T-helper 2 cell treated with Interferon-gamma antibody and Interleukin-4, amounts not matched to agents 5 μg/mL and 100 μg/mL, for 36 hours (primary cell): ENCODE data around the gene EIPR1.

Experiments
- DNase-seq: peaks from one replicate; pipeline ENCODE4 v3.0.0; 2021; ENCODE audit warnings: low spot score
- H3K27ac Mint-ChIP-seq: one replicate; pipeline ENCODE4 v1.8.0; 2021; ENCODE audit warnings: mild to moderate bottlenecking, mixed read lengths
- H3K27me3 Mint-ChIP-seq: one replicate; pipeline ENCODE4 v1.8.0; 2021; ENCODE audit warnings: low read depth, mixed read lengths
- H3K36me3 Mint-ChIP-seq: one replicate; pipeline ENCODE4 v1.8.0; 2021; ENCODE audit warnings: low read depth, mixed read lengths
- H3K4me1 Mint-ChIP-seq: one replicate; pipeline ENCODE4 v1.8.0; 2021; ENCODE audit warnings: low read depth, mixed read lengths
- H3K4me3 Mint-ChIP-seq: one replicate; pipeline ENCODE4 v1.8.0; 2022; ENCODE audit warnings: mild to moderate bottlenecking, moderate library complexity, mixed read lengths
- H3K9me3 Mint-ChIP-seq: one replicate; pipeline ENCODE4 v1.8.0; 2021; ENCODE audit warnings: mixed read lengths

EIPR1 gene

DNA sequence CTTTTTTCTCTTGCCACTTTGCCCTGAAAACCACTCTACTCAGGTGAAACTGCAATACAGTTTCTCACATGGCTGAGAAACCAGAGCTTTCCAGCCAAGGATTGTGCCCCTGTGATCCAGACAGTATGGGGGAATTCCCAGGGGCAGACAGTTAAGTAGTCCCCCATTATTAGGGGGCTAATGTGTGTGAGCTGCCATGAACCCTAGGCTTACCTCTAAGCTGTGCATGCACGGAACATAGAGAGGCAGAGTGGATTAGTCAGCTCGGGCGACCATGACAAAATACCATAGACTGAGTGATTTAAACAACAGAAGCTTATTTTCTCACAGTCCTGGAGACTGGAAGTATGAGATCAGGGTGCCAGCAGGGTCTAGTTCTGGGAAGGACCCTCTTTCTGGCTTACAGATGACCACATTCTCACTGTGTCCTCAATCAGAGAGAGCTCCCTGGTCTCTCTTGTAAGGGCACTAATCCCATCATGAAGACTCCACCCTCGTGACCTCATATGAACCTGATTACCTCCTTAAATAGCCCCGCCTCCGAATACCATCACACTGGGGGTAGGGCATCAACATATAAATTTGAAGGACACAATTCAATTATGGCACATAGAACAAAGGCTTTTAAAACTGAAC lies 215.1 kb downstream of the EIPR1 start:
- peaks cover 25% of the 10 kb centered on the region for H3K9me3 Mint-ChIP-seq
- no peak overlapping the region for H3K27ac Mint-ChIP-seq
- peaks cover 28% of the 10 kb centered on the region for H3K36me3 Mint-ChIP-seq
- H3K4me1 Mint-ChIP-seq: no peaks in the 10 kb centered on the region
- H3K27me3 Mint-ChIP-seq: no peaks in the 10 kb centered on the region
- no peak for DNase-seq
- H3K4me3 Mint-ChIP-seq: no peak overlapping the region

DNA sequence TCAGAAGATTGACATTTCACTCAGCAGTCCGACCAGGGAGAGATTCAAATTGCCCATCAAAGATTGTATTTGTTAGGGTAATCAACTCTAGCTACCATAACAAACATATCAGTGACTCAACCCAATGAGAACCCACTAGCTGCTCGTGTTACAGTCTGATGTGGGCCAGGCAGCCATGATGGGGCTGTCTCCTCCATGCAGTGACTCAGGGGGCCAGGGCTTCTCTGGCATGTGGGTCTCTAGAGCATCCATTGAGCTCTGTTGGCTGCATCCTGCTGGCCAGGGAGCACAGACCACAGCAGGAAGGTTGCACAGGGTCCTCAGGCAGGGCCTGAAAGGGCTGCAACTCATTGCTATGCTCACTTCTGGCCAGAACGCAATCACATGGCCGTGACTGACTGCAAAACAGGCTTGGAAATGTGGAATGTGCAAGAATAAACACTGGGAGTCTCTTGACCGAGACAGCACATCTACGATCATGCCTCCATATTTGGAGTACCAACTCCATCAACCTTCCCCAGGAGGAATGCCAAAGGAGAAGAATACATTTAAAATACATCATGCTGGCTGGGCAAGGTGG lies 216.8 kb downstream of the EIPR1 start:
- Mint-ChIP-seq H3K9me3 (peaks cover 25% of the 10 kb centered on the region), H3K36me3 (peaks cover 24% of the 10 kb centered on the region), H3K4me3 (no peak overlapping the region), H3K4me1 (no peaks in the 10 kb centered on the region), H3K27me3 (no peaks in the 10 kb centered on the region), H3K27ac (no peak overlapping the region)
- DNase-seq: no peak

DNA sequence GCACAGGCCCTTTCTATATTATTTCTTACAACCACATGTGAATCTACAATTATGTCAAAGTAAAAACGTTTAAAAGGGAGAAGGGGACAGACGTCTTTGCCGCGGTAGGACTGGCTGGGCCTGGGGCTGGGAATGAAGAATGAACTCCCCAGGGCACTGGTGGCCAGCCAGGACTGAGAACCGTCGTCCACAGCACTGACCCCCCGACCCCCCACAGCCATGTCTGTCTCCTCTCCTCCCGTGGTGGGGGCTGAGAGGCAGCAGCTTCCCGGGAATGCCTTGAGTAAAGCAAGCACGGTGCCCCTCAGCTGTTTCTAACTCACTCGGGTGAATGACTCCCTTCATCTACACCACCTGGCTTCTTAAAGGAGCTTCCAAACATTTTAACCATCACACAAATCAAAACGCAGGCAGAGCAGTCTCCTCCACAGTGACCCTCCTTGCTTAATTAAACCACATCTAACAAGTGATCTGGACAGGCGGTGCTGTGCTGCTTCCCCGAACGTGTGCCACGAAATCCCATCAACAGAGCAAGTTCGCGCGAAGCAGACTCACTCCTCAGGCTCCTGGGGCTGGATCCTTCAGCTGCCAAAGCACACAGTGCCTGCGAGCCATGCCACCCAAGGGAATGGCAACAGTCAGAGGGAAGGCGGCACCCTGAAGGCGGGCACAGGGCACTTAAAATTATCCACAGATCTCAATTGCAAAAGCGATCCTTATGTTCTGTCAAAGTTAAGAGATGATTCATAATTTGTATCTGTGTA lies 217.7 kb downstream of the EIPR1 start:
- H3K27ac Mint-ChIP-seq: no peak overlapping the region
- peaks cover 20% of the 10 kb centered on the region for H3K36me3 Mint-ChIP-seq
- no peaks in the 10 kb centered on the region for H3K4me1 Mint-ChIP-seq
- H3K9me3 Mint-ChIP-seq: peaks cover 19% of the 10 kb centered on the region
- no peak for DNase-seq
- no peaks in the 10 kb centered on the region for H3K27me3 Mint-ChIP-seq
- H3K4me3 Mint-ChIP-seq: no peak overlapping the region

DNA sequence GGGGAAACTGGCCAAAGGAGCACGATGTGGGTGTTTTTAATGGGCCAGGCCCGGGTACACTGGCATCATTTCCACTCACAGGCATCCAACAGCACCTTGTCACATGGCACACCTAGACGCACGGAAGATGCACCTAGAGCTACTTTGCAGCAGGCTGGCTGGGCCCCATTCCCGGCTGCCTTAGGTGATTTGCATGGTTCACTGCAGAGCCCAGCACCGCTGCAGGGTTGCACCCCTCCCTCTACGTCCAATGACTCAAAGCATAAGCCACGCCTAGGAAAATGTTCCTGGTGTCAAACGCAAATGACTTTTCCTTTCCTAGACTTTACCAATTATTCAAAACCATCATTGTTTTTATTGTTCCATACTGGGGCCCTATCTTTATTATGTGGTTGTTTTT lies 222.9 kb downstream of the EIPR1 start:
- no peak for DNase-seq
- peaks cover 3% of the 10 kb centered on the region for H3K36me3 Mint-ChIP-seq
- H3K27me3 Mint-ChIP-seq: no peaks in the 10 kb centered on the region
- H3K27ac Mint-ChIP-seq: no peak overlapping the region
- H3K4me3 Mint-ChIP-seq: no peak overlapping the region
- H3K9me3 Mint-ChIP-seq: no peaks in the 10 kb centered on the region
- H3K4me1 Mint-ChIP-seq: no peaks in the 10 kb centered on the region

DNA sequence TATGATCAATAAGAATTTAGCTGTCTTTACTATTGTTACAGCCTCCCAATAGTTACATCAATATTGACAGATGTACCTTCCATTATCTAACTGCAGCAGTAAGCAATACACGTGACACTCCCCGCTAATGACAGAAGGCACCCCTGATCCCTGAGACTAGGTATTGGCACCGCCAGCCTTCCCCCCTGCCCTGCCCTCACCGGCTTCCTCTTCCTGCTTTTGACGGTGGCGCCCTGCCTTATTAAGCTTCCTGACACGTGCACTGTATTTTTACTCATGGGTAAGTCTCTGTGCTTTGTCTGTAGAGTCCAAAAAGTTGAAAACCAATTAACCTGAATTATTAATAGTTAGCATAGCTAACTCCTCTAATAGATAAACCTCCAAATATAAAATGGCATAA lies 223.5 kb downstream of the EIPR1 start:
- Mint-ChIP-seq H3K36me3 (peaks cover 3% of the 10 kb centered on the region), H3K9me3 (no peaks in the 10 kb centered on the region), H3K27me3 (no peaks in the 10 kb centered on the region)

DNA sequence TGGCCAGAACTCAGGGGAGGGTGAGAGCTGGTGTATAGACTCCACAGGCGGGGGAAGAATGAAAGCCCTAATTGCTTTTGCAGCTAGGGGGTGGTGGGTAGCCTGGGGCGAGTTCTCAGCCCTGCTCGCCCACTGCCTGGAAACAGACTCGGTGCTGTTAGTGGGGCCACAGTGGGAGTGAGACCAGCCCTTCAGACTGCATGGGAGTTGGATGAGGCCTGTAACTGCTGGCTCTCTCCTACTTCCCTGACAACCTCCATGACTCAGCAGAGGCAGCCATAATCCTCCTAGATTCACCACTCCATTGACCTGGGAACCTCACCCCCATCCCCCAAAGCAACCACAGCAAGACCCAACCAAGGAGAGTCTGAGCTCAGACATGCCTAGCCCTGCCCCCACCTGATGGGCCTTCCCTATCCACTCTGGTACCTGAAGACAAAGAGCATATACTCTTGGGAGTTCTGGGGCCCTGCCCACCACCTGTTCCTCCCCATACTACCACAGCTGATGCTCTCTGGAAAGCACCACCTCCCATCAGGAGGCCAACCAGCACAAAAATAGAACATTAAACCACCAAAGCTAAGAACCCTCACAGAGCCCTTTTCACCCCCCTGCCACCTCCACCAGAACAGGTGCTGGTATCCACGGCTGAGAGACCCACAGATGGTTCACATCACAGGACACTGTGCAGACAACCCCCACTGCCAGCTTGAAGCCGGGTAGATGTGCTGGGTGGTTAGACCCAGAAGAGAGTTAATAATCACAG lies 226.3 kb downstream of the EIPR1 start:
- Mint-ChIP-seq H3K4me1 (no peaks in the 10 kb centered on the region), H3K36me3 (peaks cover 3% of the 10 kb centered on the region), H3K27ac (no peak overlapping the region)

More for the DNA sequence above, 223.5 kb downstream of the EIPR1 start:
- no peaks in the 10 kb centered on the region for H3K4me1 Mint-ChIP-seq
- DNase-seq: no peak
- H3K4me3 Mint-ChIP-seq: no peak overlapping the region
- no peak overlapping the region for H3K27ac Mint-ChIP-seq

DNA sequence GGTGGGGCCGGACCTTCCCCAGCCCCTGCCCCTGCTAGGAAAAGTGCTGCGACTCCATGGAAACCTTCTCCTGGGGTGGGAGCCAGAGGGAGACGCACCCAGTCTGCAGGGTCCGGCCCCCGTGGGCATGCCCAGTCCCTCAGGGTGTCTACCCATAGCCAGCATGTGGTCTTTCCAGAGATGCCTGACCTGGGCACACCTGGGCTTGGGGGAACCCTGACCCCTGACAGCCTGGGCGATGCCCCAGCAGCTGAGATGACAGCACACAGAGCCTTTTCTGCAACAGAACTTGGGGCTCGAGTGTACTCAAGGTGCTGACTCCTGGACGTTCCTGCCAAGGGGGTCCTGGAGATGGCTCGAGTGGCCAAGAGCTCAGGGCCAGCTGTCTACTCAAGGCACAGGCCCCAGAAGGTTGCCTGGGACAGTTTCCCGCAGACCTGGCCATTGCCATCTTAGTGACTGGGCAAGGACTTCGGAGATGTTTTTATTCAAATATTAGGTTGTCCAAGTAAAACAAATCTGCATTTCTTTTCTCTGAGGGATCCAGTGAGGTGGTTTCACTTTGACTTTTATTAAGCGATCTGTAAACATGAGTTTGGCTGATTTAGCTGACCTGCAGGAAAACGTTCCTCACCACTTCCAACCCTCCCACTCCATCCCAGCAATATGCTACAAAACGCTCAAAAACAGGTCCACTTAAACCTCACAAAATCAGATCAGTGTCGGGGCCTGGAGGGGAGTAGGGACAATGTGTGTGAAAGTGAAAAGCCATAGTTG lies 228.0 kb downstream of the EIPR1 start:
- H3K4me3 Mint-ChIP-seq: no peak overlapping the region
- H3K27me3 Mint-ChIP-seq: no peaks in the 10 kb centered on the region
- no peaks in the 10 kb centered on the region for H3K4me1 Mint-ChIP-seq
- DNase-seq: no peak
- no peaks in the 10 kb centered on the region for H3K9me3 Mint-ChIP-seq
- H3K36me3 Mint-ChIP-seq: peaks cover 3% of the 10 kb centered on the region
- H3K27ac Mint-ChIP-seq: no peak overlapping the region

More for the DNA sequence above, 226.3 kb downstream of the EIPR1 start:
- no peak for DNase-seq
- Mint-ChIP-seq H3K4me3 (no peak overlapping the region), H3K27me3 (no peaks in the 10 kb centered on the region), H3K9me3 (no peaks in the 10 kb centered on the region)

DNA sequence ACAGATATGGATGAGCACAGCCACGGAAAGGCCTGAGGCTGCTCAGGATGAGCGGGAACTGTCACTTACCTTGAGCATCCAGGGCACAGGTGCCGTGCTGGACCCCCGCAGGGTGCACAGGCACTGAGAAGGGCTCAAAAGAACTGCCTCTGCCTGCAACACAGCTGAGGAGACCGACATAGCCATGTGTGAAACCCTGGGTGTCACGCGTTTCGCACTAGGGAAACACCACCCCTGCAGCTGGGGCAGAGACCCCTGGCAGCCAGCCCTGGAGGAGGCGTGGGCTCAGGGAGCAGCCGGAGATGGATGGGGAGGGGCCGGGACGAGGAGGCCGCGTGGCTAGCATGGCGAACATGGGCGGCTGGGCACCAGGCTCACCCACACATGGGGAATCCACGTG lies 228.9 kb downstream of the EIPR1 start:
- no peak overlapping the region for H3K4me3 Mint-ChIP-seq
- DNase-seq: no peak
- no peaks in the 10 kb centered on the region for H3K27me3 Mint-ChIP-seq
- no peak overlapping the region for H3K27ac Mint-ChIP-seq
- H3K9me3 Mint-ChIP-seq: no peaks in the 10 kb centered on the region
- H3K36me3 Mint-ChIP-seq: peaks cover 3% of the 10 kb centered on the region
- H3K4me1 Mint-ChIP-seq: no peaks in the 10 kb centered on the region

DNA sequence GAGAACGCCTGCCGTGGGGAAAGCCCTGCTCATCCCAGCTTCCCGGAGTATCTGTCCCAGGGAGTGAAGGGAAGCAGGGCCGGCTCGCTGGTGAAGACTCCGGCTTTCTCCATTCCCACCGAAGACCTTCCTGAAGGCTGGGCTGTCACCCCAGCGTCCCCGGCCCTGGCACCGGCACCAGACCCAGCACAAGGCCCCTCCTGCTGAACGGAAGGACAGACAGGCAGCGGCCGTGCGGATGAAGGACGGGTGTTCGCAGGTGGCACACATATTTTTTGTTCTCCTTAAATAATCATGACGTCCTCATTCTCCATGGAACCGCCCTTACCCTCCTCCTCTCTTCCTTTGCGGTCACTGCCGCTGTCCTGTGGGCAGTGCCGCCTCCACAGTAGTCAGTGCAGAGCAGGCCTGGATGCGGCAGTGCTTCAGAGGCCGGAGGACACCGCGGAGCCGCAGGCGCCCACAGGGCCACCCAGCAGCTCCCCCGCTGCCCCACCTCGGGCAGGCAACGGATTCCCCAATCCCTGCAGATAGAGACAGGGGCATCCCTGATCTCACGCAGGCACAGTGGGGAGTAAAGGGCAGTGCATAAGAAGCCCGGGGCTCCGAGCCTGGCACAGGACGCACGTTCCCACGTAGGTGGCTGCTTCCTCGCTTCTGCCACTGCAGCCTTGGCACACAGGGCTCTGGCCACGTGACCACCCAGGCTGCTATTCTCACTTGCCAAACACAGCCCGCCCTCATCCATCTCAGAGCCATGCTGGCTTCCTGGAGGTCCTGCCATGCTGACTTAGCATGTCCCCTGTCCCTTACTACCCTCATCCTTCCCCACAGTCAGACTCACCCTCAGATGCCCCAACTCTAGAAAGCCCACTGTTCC lies 229.7 kb downstream of the EIPR1 start:
- H3K4me3 Mint-ChIP-seq: no peak overlapping the region
- H3K36me3 Mint-ChIP-seq: peaks cover 3% of the 10 kb centered on the region
- no peak overlapping the region for H3K27ac Mint-ChIP-seq
- no peak for DNase-seq
- no peaks in the 10 kb centered on the region for H3K27me3 Mint-ChIP-seq
- H3K9me3 Mint-ChIP-seq: no peaks in the 10 kb centered on the region
- H3K4me1 Mint-ChIP-seq: no peaks in the 10 kb centered on the region

DNA sequence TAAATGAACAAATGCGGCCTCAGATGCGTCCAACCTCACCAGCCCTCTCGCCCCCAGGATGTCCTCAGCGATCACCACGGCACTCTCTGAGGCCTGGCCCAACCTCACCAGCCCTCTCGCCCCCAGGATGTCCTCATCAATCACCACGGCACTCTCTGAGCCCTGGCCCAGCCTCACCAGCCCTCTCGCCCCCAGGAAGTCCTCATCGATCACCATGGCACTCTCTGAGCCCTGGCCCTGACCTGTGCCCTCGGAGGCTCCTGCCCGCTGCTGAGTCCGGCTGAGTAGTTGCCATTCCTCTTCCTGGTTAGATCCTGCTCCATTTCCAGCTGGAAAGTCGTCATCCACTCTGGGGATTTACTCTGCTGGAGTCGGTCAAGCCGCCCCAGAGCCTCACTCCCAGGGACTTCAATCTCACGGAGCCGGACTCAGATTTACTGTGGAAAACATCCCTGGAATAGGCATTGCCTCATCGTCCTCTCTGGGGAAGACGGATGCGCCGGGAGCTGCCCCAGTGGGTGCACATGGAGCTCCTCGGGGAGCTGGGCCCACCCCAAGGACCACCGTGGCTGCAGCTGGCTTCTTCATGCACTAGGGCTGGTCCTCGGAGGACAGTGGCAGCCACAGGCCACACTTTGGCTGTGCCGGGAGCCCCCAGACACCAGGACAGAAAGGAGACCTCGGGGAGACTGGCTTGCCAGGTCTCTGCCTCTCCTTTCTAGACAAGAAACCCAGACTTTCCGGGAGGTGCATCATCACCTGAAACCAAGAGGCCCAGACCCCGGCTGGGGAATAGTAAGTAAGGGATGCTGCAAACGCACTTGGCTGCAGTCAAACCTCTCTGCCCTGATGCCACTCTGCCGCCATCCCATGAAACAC lies 230.6 kb downstream of the EIPR1 start:
- Mint-ChIP-seq H3K36me3 (no peaks in the 10 kb centered on the region), H3K4me3 (no peak overlapping the region), H3K27me3 (no peaks in the 10 kb centered on the region), H3K9me3 (no peaks in the 10 kb centered on the region), H3K27ac (no peak overlapping the region), H3K4me1 (no peaks in the 10 kb centered on the region)
- DNase-seq: no peak

DNA sequence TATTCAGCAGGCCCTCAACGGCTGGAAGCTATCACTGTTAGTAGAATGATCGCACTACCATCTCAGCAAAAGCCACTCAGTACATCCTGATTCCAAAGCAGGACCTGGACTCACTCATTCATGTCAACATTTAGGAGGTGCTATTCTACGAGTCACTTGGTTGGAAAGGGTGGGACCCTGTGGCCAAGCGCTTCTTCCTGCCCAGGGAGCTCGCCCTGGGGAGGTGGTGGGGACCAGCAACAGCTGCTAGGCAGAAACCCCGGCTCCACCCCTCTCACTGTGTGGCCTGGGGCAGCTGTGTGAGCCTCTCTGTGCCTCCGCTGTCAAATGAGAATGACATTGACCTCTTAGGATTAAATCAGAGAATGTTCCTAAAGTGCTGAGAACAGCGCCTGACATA lies 231.4 kb downstream of the EIPR1 start:
- H3K36me3 Mint-ChIP-seq: no peaks in the 10 kb centered on the region
- no peak overlapping the region for H3K4me3 Mint-ChIP-seq
- H3K9me3 Mint-ChIP-seq: no peaks in the 10 kb centered on the region
- no peak for DNase-seq
- no peak overlapping the region for H3K27ac Mint-ChIP-seq
- no peaks in the 10 kb centered on the region for H3K4me1 Mint-ChIP-seq
- H3K27me3 Mint-ChIP-seq: no peaks in the 10 kb centered on the region

DNA sequence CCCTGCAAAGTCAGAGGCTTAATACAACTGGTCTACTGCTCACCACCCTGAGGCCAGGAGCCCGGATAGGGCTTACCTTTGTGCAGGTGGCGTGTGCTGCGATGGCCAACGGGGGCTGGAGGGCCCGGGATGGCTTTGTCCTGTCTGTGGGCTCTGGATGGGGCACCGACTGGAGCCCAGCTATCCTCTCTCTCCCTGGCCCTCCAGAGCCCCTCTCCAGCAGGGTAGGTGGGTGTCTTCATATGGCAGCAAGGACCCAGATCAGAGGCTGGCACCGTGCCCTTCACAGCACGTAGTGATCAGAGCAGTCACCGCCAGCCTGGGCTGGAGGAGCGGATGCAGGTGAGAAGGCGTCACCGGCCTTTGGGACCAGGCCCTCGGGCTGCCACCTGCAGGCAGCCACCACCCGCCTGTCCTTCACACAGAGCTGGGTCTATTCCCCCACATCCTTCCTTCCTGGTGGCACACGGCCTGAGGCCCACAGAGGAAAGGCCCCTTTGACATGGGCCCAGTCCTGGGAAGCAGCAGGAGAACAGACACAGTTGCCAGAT lies 232.1 kb downstream of the EIPR1 start:
- no peaks in the 10 kb centered on the region for H3K9me3 Mint-ChIP-seq
- no peak overlapping the region for H3K27ac Mint-ChIP-seq
- H3K36me3 Mint-ChIP-seq: no peaks in the 10 kb centered on the region
- H3K4me1 Mint-ChIP-seq: no peaks in the 10 kb centered on the region
- no peak for DNase-seq
- no peaks in the 10 kb centered on the region for H3K27me3 Mint-ChIP-seq
- H3K4me3 Mint-ChIP-seq: no peak overlapping the region
